Measurements from ENCODE around the gene RXFP2. TPM values are rescaled to one million over a fixed set of nuclear protein-coding genes. Genes with fewer than 3 reads are reported as not detected.

The RXFP2 gene
- total and polyA plus RNA-seq, 4 experiments from 2014 or later = not detected

DNA sequence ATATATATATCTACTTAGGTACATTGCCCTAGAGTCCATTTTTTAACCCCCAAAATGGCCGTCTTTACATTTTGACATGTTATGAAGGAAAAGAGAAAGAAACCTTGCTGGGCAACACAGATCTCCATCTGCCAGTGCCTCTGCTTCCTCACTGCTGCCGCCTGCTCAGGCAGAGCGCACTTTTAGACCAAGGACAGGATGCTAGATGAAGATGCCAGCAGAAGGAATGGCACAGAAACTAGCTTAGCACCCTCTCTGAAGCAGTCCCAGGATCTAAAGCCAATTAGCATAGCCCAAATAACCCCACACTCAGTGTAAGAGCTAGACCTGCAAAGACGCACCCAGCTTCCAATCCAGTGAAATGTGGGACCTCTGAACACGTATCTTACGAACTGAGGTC is 111.9 kb downstream of the RXFP2 start:
- no peak for DNase-seq
- H3K9me3 ChIP-seq (ENCODE audit: control insufficient read depth in 1 of 2, low read length in 2 of 2) = no peaks in the 10 kb centered on the region
- ChIA-PET POLR2A (ENCODE audit: partially characterized antibody) (no interaction called here), CTCF (ENCODE audit: partially characterized antibody) (interaction anchor here (0.9 to 1.1 kb wide), 2 partner anchors 25 to 59 kb away, joined by 3 read pairs; no protein-coding TSS in a partner anchor)
- no peaks in the 10 kb centered on the region for H3K27me3 ChIP-seq (ENCODE audit: insufficient read depth, low read length)
- H3K27me3 Mint-ChIP-seq = peaks cover 0 to 9% of the 10 kb centered on the region in 2 donors
- H3K4me1 Mint-ChIP-seq = peaks cover 18 to 33% (median 25%) of the 10 kb centered on the region in 4 donors
- H3K4me3 Mint-ChIP-seq = no peak overlapping the region
- no peaks in the 10 kb centered on the region for H3K36me3 ChIP-seq (ENCODE audit: insufficient read depth, low read length)
- H3K27ac ChIP-seq (ENCODE audit: low read depth, low read length) = no peak overlapping the region
- intact Hi-C loops (cut with micrococcal nuclease) = no loop called here
- H3K4me1 ChIP-seq (ENCODE audit: insufficient read depth, low read length) = peaks cover 16% of the 10 kb centered on the region
- peaks cover 0 to 2% (median 0%) of the 10 kb centered on the region in 8 donors for H3K9me3 Mint-ChIP-seq
- H3K27ac Mint-ChIP-seq = no peak overlapping the region
- no peak overlapping the region for H3K4me3 ChIP-seq (ENCODE audit: low read length in 2 of 2)
- H3K36me3 Mint-ChIP-seq = peaks cover 2 to 4% of the 10 kb centered on the region in 2 donors
